ENCODE data around the gene IRX3. TPM values are rescaled to one million over a fixed set of nuclear protein-coding genes. Genes with fewer than 3 reads are reported as not detected.

Gene IRX3
- total RNA-seq, 1 experiment from 2014 or later, result not detected

GRCh38 chr16:54273566-54273965 lies 13.0 kb downstream of the IRX3 start:
- H3K9ac ChIP-seq (ENCODE audit: low read length), result no peak overlapping the region
- H3K9me3 ChIP-seq (ENCODE audit: low read length), result no peaks in the 10 kb centered on the region
- H2AFZ ChIP-seq (ENCODE audit: low read length), result no peak overlapping the region
- no peak for DNase-seq
- H3K4me3 ChIP-seq (ENCODE audit: low read length), result no peak overlapping the region
- no peak overlapping the region for H3K4me2 ChIP-seq (ENCODE audit: low read depth, low read length, poor library complexity, severe bottlenecking)
- H3K9me2 ChIP-seq (replicated peaks; ENCODE audit: insufficient read depth, low read length), result no peaks in the 10 kb centered on the region
- H3K36me3 ChIP-seq (ENCODE audit: insufficient read depth, low read length), result no peaks in the 10 kb centered on the region
- H3K27me3 ChIP-seq (ENCODE audit: low read length), result no peaks in the 10 kb centered on the region
- H3K27ac ChIP-seq (ENCODE audit: low read length), result no peak overlapping the region
- peaks cover 12% of the 10 kb centered on the region for H3K4me1 ChIP-seq (ENCODE audit: low read length)
- H4K20me1 ChIP-seq (ENCODE audit: insufficient read depth, low read depth, low read length), result no peaks in the 10 kb centered on the region
- H3K79me2 ChIP-seq (ENCODE audit: low read length), result no peaks in the 10 kb centered on the region

GRCh38 chr16:54270711-54271110 lies 15.9 kb downstream of the IRX3 start:
- no peaks in the 10 kb centered on the region for H3K36me3 ChIP-seq (ENCODE audit: insufficient read depth, low read length)
- H3K9me3 ChIP-seq (ENCODE audit: low read length), result no peaks in the 10 kb centered on the region
- peaks cover 7% of the 10 kb centered on the region for H3K4me1 ChIP-seq (ENCODE audit: low read length)
- H3K9ac ChIP-seq (ENCODE audit: low read length), result no peak overlapping the region
- no peaks in the 10 kb centered on the region; the same call in 1 of the 2 replicates for H3K27me3 ChIP-seq (ENCODE audit: low read length)
- H3K79me2 ChIP-seq (ENCODE audit: low read length), result no peaks in the 10 kb centered on the region
- no peaks in the 10 kb centered on the region for H4K20me1 ChIP-seq (ENCODE audit: insufficient read depth, low read depth, low read length)
- no peaks in the 10 kb centered on the region for H3K9me2 ChIP-seq (replicated peaks; ENCODE audit: insufficient read depth, low read length)
- H3K4me3 ChIP-seq (ENCODE audit: low read length), result no peak overlapping the region
- peak overlapping the region; percentile 36; the same call in 1 of the 2 replicates for H2AFZ ChIP-seq (ENCODE audit: low read length)
- DNase-seq, result no peak
- no peak overlapping the region for H3K27ac ChIP-seq (ENCODE audit: low read length)
- no peak overlapping the region for H3K4me2 ChIP-seq (ENCODE audit: low read depth, low read length, poor library complexity, severe bottlenecking)

GRCh38 chr16:54269461-54269860 lies 17.1 kb downstream of the IRX3 start:
- Histone ChIP-seq H3K27ac (ENCODE audit: low read length) (no peak overlapping the region), H3K9me2 (replicated peaks; ENCODE audit: insufficient read depth, low read length) (no peaks in the 10 kb centered on the region), H2AFZ (ENCODE audit: low read length) (no peak overlapping the region), H4K20me1 (ENCODE audit: insufficient read depth, low read depth, low read length) (no peaks in the 10 kb centered on the region), H3K9me3 (ENCODE audit: low read length) (no peaks in the 10 kb centered on the region), H3K36me3 (ENCODE audit: insufficient read depth, low read length) (no peaks in the 10 kb centered on the region), H3K9ac (ENCODE audit: low read length) (no peak overlapping the region), H3K4me3 (ENCODE audit: low read length) (no peak overlapping the region), H3K27me3 (ENCODE audit: low read length) (no peaks in the 10 kb centered on the region; the same call in 1 of the 2 replicates), H3K79me2 (ENCODE audit: low read length) (no peaks in the 10 kb centered on the region), H3K4me2 (ENCODE audit: low read depth, low read length, poor library complexity, severe bottlenecking) (no peak overlapping the region), H3K4me1 (ENCODE audit: low read length) (peaks cover 6% of the 10 kb centered on the region)
- DNase-seq, result no peak

GRCh38 chr16:54268766-54269165 lies 17.8 kb downstream of the IRX3 start:
- no peak overlapping the region for H2AFZ ChIP-seq (ENCODE audit: low read length)

DNA sequence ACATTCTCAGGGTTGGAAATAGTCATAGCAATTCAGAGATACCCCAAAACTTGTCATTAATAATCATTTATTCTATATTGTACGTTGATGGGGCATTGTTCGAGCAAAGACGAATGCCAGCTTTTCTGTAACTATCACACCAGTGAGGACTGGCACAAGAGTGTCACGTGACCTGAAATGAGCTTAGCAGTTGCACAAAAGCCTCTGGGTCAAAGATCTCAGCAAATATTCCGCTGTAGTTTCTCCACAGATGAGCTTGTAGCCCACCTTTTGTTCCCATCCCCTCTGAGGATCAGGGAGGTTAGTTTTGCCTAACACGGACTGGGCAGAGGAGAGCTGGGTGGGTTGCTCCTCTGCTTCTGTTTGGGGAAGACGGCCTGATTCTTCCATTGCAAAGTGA lies 18.2 kb downstream of the IRX3 start:
- Histone ChIP-seq H3K4me3 (ENCODE audit: low read length) (no peak overlapping the region), H3K27me3 (ENCODE audit: low read length) (no peaks in the 10 kb centered on the region; the same call in 1 of the 2 replicates), H2AFZ (ENCODE audit: low read length) (no peak overlapping the region), H3K9me2 (replicated peaks; ENCODE audit: insufficient read depth, low read length) (no peaks in the 10 kb centered on the region), H3K36me3 (ENCODE audit: insufficient read depth, low read length) (no peaks in the 10 kb centered on the region), H3K4me1 (ENCODE audit: low read length) (peaks cover 6% of the 10 kb centered on the region), H3K9ac (ENCODE audit: low read length) (no peak overlapping the region), H3K27ac (ENCODE audit: low read length) (no peak overlapping the region), H4K20me1 (ENCODE audit: insufficient read depth, low read depth, low read length) (no peaks in the 10 kb centered on the region), H3K4me2 (ENCODE audit: low read depth, low read length, poor library complexity, severe bottlenecking) (no peak overlapping the region), H3K9me3 (ENCODE audit: low read length) (no peaks in the 10 kb centered on the region), H3K79me2 (ENCODE audit: low read length) (no peaks in the 10 kb centered on the region)
- DNase-seq, result no peak

More at GRCh38 chr16:54268766-54269165, 17.8 kb downstream of the IRX3 start:
- Histone ChIP-seq H3K9ac (ENCODE audit: low read length) (no peak overlapping the region), H3K9me3 (ENCODE audit: low read length) (no peaks in the 10 kb centered on the region), H3K27ac (ENCODE audit: low read length) (no peak overlapping the region), H3K27me3 (ENCODE audit: low read length) (no peaks in the 10 kb centered on the region; the same call in 1 of the 2 replicates), H3K9me2 (replicated peaks; ENCODE audit: insufficient read depth, low read length) (no peaks in the 10 kb centered on the region), H3K4me2 (ENCODE audit: low read depth, low read length, poor library complexity, severe bottlenecking) (no peak overlapping the region), H3K4me3 (ENCODE audit: low read length) (no peak overlapping the region), H3K79me2 (ENCODE audit: low read length) (no peaks in the 10 kb centered on the region), H3K4me1 (ENCODE audit: low read length) (peaks cover 6% of the 10 kb centered on the region), H4K20me1 (ENCODE audit: insufficient read depth, low read depth, low read length) (no peaks in the 10 kb centered on the region), H3K36me3 (ENCODE audit: insufficient read depth, low read length) (no peaks in the 10 kb centered on the region)
- no peak for DNase-seq

- Histone ChIP-seq H3K9ac (ENCODE audit: low read length) (no peak overlapping the region), H3K36me3 (ENCODE audit: insufficient read depth, low read length) (no peaks in the 10 kb centered on the region), H3K79me2 (ENCODE audit: low read length) (no peaks in the 10 kb centered on the region), H4K20me1 (ENCODE audit: insufficient read depth, low read depth, low read length) (no peaks in the 10 kb centered on the region), H3K4me3 (ENCODE audit: low read length) (no peak overlapping the region), H3K9me3 (ENCODE audit: low read length) (no peaks in the 10 kb centered on the region), H3K4me2 (ENCODE audit: low read depth, low read length, poor library complexity, severe bottlenecking) (no peak overlapping the region), H3K4me1 (ENCODE audit: low read length) (peaks cover 6% of the 10 kb centered on the region), H3K27ac (ENCODE audit: low read length) (no peak overlapping the region), H3K9me2 (replicated peaks; ENCODE audit: insufficient read depth, low read length) (no peaks in the 10 kb centered on the region), H2AFZ (ENCODE audit: low read length) (no peak overlapping the region), H3K27me3 (ENCODE audit: low read length) (no peaks in the 10 kb centered on the region; the same call in 1 of the 2 replicates)
- no peak for DNase-seq
Observed at GRCh38 chr16:54266363-54266955, 20.1 kb downstream of the IRX3 start.

DNA sequence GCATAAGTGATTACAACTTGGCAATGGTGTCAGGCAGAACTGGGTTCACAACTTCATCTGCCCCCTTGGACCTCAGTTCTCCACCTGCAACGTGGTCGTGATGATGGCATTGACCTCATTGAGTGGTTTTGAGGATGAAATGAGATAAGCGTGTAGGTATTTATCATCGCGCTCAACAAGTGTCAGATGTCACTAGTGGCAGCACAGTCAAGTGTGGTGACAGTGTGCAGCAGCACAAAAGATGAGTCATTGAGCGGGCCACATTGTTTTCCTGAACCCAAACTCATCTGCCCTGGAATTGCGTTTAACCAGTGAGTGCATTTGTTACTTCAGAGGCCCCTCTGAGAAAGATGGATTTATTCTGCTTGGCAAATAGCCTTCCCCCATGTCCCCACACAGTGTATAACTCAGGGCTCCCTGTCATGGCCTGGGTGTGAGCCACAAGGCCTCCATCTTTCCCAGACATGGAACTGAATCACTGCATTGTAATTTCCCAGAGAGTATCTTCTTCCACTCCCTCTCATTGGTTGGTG lies 20.9 kb downstream of the IRX3 start:
- H3K27ac ChIP-seq (ENCODE audit: low read length), result no peak overlapping the region
- H3K36me3 ChIP-seq (ENCODE audit: insufficient read depth, low read length), result no peaks in the 10 kb centered on the region
- no peak overlapping the region for H3K4me2 ChIP-seq (ENCODE audit: low read depth, low read length, poor library complexity, severe bottlenecking)
- no peak for DNase-seq
- no peaks in the 10 kb centered on the region for H4K20me1 ChIP-seq (ENCODE audit: insufficient read depth, low read depth, low read length)
- H3K9me3 ChIP-seq (ENCODE audit: low read length), result no peaks in the 10 kb centered on the region
- H2AFZ ChIP-seq (ENCODE audit: low read length), result no peak overlapping the region
- no peak overlapping the region for H3K4me3 ChIP-seq (ENCODE audit: low read length)
- no peak overlapping the region for H3K9ac ChIP-seq (ENCODE audit: low read length)
- H3K9me2 ChIP-seq (replicated peaks; ENCODE audit: insufficient read depth, low read length), result no peaks in the 10 kb centered on the region
- H3K4me1 ChIP-seq (ENCODE audit: low read length), result peaks cover 6% of the 10 kb centered on the region
- no peaks in the 10 kb centered on the region for H3K79me2 ChIP-seq (ENCODE audit: low read length)
- H3K27me3 ChIP-seq (ENCODE audit: low read length), result no peaks in the 10 kb centered on the region; the same call in 1 of the 2 replicates

DNA sequence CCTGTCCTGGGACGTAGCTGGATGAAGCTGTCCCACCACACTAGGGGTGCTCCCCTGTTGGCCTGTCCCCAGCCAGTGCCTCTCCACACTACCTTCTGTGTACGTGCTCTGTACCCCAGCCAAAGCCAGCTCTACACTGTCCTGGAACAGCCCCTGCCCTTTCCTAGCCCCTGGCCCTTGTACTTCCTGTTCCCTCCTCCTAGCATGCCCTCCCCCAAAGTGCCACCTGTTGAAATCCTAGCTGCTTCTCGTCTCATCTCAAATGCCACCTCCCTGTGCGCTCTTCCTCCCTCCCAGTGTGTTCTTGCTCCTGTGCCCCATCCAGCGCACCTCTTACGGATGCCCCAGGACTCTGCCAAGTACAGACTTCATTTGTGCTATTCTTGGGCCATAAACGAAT lies 33.5 kb downstream of the IRX3 start:
- no peak overlapping the region for H3K27ac ChIP-seq (ENCODE audit: low read length)
- H3K4me2 ChIP-seq (ENCODE audit: low read depth, low read length, poor library complexity, severe bottlenecking), result no peak overlapping the region
- no peak for DNase-seq
- no peaks in the 10 kb centered on the region for H4K20me1 ChIP-seq (ENCODE audit: insufficient read depth, low read depth, low read length)
- no peaks in the 10 kb centered on the region for H3K27me3 ChIP-seq (ENCODE audit: low read length)
- no peaks in the 10 kb centered on the region for H3K79me2 ChIP-seq (ENCODE audit: low read length)
- H3K4me1 ChIP-seq (ENCODE audit: low read length), result no peaks in the 10 kb centered on the region
- no peak overlapping the region for H2AFZ ChIP-seq (ENCODE audit: low read length)
- H3K9me3 ChIP-seq (ENCODE audit: low read length), result no peaks in the 10 kb centered on the region
- no peak overlapping the region for H3K4me3 ChIP-seq (ENCODE audit: low read length)
- no peaks in the 10 kb centered on the region for H3K9me2 ChIP-seq (replicated peaks; ENCODE audit: insufficient read depth, low read length)
- H3K36me3 ChIP-seq (ENCODE audit: insufficient read depth, low read length), result no peaks in the 10 kb centered on the region
- no peak overlapping the region for H3K9ac ChIP-seq (ENCODE audit: low read length)
